HG02623 (cell line): Measurements from ENCODE around the gene PRDM16.

ENCODE experiments used
- ATAC-seq: cut with Tn5 transposase; IDR thresholded peaks from one replicate; pipeline ENCODE4 v1.9.1; 2021; ENCODE audit warnings: moderate library complexity; ENCODE audit not compliant: unreplicated experiment

The PRDM16 gene

GRCh38 chr1:3032371-3033039, 36.5 kb upstream of the PRDM16 start:
- no peak for ATAC-seq

DNA sequence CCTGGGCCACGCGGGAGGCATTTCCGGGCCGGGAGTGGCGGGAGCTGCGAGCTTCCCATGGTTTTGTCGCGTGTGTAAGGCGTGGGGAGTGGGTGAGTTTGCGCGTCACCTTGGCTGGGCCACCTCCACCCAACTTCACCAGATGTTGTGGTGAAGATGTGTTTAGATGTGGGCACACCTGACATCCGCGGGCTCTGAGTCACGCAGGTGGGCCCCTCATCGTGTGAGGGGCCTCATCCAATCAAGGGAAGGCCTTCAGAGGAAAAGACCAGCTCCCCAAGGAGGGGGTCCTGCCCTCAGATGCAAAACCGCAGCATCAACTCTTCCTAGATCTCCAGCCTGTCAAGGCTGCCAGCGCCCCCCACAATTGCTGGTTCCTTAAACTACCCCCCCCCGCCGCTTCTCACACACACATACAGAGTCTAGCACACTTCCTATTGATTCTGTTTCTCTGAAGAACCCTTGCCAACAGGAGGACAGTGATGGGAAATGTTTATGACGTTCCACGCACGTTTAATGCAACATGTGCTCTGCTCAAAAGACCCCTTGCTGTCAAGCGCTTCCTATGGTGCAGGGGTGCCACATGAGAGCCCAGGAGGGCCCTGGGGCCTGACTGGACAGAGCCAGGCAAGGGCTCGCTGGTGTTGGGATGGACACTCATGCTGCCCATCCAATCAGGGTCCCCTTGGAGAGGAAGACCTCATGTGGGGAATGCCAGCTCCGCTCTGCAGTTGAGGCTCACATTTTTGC, 35.8 kb upstream of the PRDM16 start:
- no peak for ATAC-seq

DNA sequence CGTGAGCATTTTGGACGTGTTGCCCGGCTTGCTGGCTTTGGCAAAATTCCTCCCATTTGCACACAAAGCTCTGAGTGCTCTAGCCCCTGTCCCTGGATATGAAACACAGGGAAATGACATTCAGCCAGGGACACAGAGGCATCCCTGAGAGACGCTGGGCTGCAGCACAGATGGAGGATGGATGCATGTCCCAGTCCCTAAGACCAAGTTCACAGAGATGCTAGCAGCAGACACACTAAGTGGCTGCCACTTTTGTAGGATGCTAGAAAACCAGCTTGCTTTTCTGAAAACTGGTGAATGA, 35.3 kb upstream of the PRDM16 start:
- no peak for ATAC-seq

DNA sequence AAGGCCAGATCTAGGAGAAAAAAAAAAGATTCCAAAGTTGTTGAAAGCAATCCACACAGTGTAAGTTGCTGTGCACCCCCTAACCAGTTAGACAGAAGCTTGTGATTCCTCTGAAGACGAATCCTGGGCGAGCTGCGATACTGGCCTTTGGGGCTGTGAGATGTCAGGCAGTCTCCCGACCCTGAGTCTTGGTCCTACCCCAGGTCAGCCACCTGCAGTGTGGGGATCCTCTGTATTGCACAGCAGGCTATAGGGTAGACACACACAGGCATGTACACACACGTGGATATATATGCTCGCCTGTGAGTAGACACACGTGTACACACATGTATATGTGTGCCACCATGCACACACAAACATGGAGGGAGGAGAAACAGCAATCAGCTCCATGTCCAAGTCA, 34.8 kb upstream of the PRDM16 start:
- ATAC-seq: no peak

GRCh38 chr1:3034728-3035562, 34.1 kb upstream of the PRDM16 start:
- ATAC-seq: no peak

- ATAC-seq: no peak
These were observed 33.2 kb upstream of the PRDM16 start for GRCh38 chr1:3035563-3036446.

DNA sequence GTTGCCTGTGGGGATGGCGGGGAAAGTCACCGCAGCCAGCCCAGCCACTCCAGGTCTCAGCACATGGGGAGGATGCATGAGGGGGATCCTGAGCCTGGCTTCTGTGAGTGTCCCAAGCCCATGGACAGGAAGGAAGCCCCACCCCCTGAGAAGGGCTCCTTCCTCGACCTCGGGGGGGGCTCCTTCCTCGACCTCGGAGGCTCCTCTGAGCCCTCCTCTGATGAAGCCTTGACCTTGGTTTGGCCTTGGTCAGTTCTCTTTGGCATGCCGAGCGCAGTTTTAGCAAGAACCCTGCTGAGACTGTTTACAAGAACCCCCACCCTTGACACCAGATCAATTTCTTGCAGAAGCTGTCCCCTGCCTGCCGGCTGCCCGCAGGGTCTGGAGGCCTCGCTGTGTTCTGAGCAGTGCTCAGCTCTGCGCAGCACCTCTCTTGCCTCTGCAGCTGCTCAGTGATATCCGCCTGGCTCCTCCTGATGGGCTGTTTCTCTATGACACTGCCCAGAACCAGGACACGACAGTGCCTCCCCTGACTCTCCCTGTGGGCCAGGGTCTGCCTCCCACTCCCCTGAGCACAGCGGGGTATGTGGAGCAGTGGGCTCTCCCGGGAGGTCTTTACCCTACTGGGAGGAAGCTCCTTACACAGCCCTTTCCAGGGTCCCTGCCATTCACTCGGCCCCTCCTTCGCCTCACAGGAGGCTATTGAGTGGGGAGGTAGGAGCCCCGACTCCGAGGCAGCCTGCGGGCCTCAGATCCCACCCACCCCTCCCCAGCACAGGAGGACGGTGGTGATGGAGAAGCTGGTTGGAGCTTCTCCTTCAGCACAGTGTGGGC, 32.3 kb upstream of the PRDM16 start:
- no peak for ATAC-seq

GRCh38 chr1:3037281-3038040, 31.5 kb upstream of the PRDM16 start:
- ATAC-seq: no peak

GRCh38 chr1:3038113-3038551, 30.9 kb upstream of the PRDM16 start:
- ATAC-seq: no peak

GRCh38 chr1:3038571-3039181, 30.3 kb upstream of the PRDM16 start:
- no peak for ATAC-seq

DNA sequence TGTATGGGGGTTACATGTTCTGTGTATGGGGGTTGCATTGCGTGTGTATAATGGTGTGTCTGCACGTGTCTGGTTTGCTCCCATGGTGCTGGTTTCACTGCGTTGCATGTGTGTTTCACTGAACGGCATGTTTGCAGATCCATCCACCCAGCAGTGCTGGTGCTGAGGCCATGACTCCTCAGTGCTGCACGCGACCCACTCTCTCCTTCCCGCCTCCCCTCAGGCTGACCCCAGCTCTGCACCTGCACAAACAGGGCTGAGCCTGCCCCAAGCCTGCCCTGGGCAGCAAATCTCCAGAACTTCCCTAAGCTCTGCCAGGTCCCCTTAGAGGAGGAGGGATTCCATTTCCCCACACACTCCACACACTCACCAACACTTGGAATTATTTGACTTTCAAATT, 29.0 kb upstream of the PRDM16 start:
- no peak for ATAC-seq

DNA sequence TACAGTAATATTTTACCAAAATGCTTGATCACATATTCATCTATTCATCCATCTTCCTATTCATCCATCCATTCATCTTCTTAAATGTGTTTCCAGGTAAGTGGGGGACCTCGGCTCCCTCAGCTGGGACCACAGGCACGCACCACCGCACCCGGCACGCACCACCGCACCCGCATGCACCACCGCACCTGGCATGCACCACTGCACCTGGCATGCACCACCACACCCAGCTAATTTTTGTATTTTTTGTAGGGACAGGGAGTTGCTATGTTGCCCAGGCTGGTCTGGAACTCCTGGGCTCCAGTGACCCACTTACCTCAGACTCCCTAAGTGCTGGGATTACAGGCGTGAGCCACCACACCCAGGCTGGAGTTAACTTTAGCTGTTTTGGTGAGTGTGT, 26.5 kb upstream of the PRDM16 start:
- no peak for ATAC-seq

DNA sequence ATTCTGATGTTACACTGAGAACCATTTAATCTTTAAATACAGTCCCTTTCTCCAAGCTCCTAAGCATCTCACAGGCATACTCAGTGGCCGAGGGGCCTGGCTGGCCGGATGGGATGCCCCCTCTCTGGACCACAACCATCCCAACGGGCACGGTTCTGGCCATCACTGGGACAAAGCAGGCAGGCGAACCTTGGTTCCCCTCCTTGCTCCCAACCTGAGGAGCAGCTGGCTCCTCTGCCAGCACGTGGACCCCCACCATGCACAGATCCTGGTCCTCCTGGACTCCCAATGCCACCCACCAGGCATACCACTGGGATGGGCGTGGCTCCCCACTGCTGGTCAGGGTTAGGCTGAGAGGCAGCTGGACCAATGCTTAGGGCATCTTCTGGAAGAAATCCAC, 19.8 kb upstream of the PRDM16 start:
- ATAC-seq: no peak

- no peak for ATAC-seq
These were observed 19.1 kb upstream of the PRDM16 start for GRCh38 chr1:3049905-3050304.

DNA sequence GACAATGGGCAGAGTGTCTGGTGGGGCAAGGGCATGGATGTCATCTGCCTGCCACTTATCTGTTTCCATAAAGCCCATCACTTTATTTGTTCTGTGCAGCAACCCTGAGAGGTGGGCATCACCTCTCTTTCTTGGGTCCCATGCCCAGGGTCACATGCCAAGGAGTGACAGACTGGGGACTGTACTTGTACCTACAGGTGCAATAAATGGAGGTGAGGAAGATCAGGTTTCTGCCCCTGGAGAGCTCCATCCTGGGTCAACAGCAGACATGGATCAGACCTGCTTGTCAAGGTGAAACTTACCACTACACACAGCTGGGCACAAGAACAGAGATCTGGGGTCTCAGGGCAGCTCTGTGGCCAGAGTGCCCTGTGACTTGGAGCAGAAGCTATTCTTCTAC, 18.4 kb upstream of the PRDM16 start:
- no peak for ATAC-seq

- no peak for ATAC-seq
These were observed 17.4 kb upstream of the PRDM16 start for GRCh38 chr1:3051270-3052268.

GRCh38 chr1:3052501-3052900, 16.5 kb upstream of the PRDM16 start:
- no peak for ATAC-seq
